HepG2 (cell line): ENCODE results near the gene PPOX. TPM values are rescaled to one million over a fixed set of nuclear protein-coding genes. Genes with fewer than 3 reads are reported as not detected.

Experiments
- ARHGAP35 ChIP-seq: sonication (generic); formaldehyde crosslinking; IDR thresholded peaks from 2 replicates; pipeline ENCODE4 v1.9.0; 2022; ENCODE audit warnings: mild to moderate bottlenecking, inconsistent platforms, moderate library complexity, missing genetic modification reagents, borderline replicate concordance
- CREM ChIP-seq, 2 experiments: sonication (generic) in 1 of 2; formaldehyde crosslinking in 1 of 2; IDR thresholded peaks; 2 replicates each; pipeline versions ENCODE4 v1.4.0 to v1.6.1; 2016 to 2020; ENCODE audit warnings: antibody characterized with exemption in 1 of 2, mild to moderate bottlenecking in 1 of 2, missing genetic modification reagents in 1 of 2
- FOSL2 ChIP-seq: sonication (generic); formaldehyde crosslinking; IDR thresholded peaks from 2 replicates; pipeline ENCODE4 v1.4.0; 2020; ENCODE audit warnings: missing genetic modification reagents
- GATAD2A ChIP-seq: IDR thresholded peaks from 2 replicates; pipeline ENCODE4 v1.6.1; 2016
- HNRNPL ChIP-seq: fragments of 200-400 bp; formaldehyde crosslinking; IDR thresholded peaks from 2 replicates; pipeline ENCODE4 v1.6.1; 2017; ENCODE audit warnings: mild to moderate bottlenecking, low read depth, low read length
- ISX ChIP-seq: sonication (generic); formaldehyde crosslinking; conservative IDR thresholded peaks from 2 replicates; pipeline ENCODE4 v1.5.0; 2020; ENCODE audit warnings: missing genetic modification reagents
- KLF11 ChIP-seq: IDR thresholded peaks from 2 replicates; pipeline ENCODE4 v1.6.1; 2016; ENCODE audit warnings: missing compliant biosample characterization
- NKX3-1 ChIP-seq: sonication (generic); formaldehyde crosslinking; IDR thresholded peaks from 2 replicates; pipeline ENCODE4 v1.5.0; 2020; ENCODE audit warnings: missing genetic modification reagents
- NR2F2 ChIP-seq: IDR thresholded peaks from 2 replicates; pipeline ENCODE4 v1.6.1; 2012; ENCODE audit warnings: low read depth, inconsistent platforms, borderline replicate concordance
- REXO4 ChIP-seq: sonication (generic); formaldehyde crosslinking; IDR thresholded peaks from 2 replicates; pipeline ENCODE4 v1.8.0; 2022; ENCODE audit warnings: missing genetic modification reagents, mild to moderate bottlenecking, borderline replicate concordance
- RFXANK ChIP-seq: IDR thresholded peaks from 2 replicates; pipeline ENCODE4 v1.6.1; 2016
- SMYD3 ChIP-seq: sonication (generic); formaldehyde crosslinking; IDR thresholded peaks from 2 replicates; pipeline ENCODE4 v1.8.1; 2023; ENCODE audit warnings: mild to moderate bottlenecking, missing genetic modification reagents
- TCF12 ChIP-seq, 2 experiments: fragments of 450-650 bp in 1 of 2; sonication (generic) in 1 of 2; formaldehyde crosslinking in 1 of 2; IDR thresholded peaks; 2 replicates each; pipeline versions ENCODE4 v1.6.1 to v1.8.0; 2017 to 2022; ENCODE audit warnings: antibody characterized with exemption in 1 of 2, mild to moderate bottlenecking in 1 of 2, missing genetic modification reagents in 1 of 2, moderate library complexity in 1 of 2
- ZC3H4 ChIP-seq: sonication (generic); formaldehyde crosslinking; IDR thresholded peaks from 2 replicates; pipeline ENCODE4 v1.4.0; 2020; ENCODE audit warnings: missing genetic modification reagents, borderline replicate concordance
- ZNF136 ChIP-seq: sonication (generic); formaldehyde crosslinking; IDR thresholded peaks from 2 replicates; pipeline ENCODE4 v1.8.1; 2022; ENCODE audit warnings: low read depth, mild to moderate bottlenecking, moderate library complexity, missing genetic modification reagents
- ZNF143 ChIP-seq: sonication (generic); formaldehyde crosslinking; IDR thresholded peaks from 2 replicates; pipeline ENCODE4 v1.4.0; 2020; ENCODE audit warnings: missing genetic modification reagents
- ZNF205 ChIP-seq: IDR thresholded peaks from 2 replicates; pipeline ENCODE4 v1.6.1; 2018; ENCODE audit warnings: missing biosample characterization, missing genetic modification reagents
- ZNF24 ChIP-seq: fragments of 450-650 bp; IDR thresholded peaks from 2 replicates; pipeline ENCODE4 v1.6.1; 2017; ENCODE audit warnings: antibody characterized with exemption, mild to moderate bottlenecking
- ZNF256 ChIP-seq: sonication (generic); formaldehyde crosslinking; conservative IDR thresholded peaks from 2 replicates; pipeline ENCODE4 v1.4.0; 2020; ENCODE audit warnings: missing genetic modification reagents
- ZNF333 ChIP-seq: sonication (generic); formaldehyde crosslinking; IDR thresholded peaks from 2 replicates; pipeline ENCODE4 v1.4.0; 2020; ENCODE audit warnings: mild to moderate bottlenecking, missing genetic modification reagents, borderline replicate concordance
- ZNF337 ChIP-seq: sonication (generic); formaldehyde crosslinking; IDR thresholded peaks from 2 replicates; pipeline ENCODE4 v1.5.1; 2020; ENCODE audit warnings: missing genetic modification reagents, low read depth, mild to moderate bottlenecking, borderline replicate concordance
- ZNF616 ChIP-seq: sonication (generic); formaldehyde crosslinking; IDR thresholded peaks from 2 replicates; pipeline ENCODE4 v1.5.0; 2020; ENCODE audit warnings: low read depth, mild to moderate bottlenecking, missing genetic modification reagents
- ZNF720 ChIP-seq: sonication (generic); formaldehyde crosslinking; IDR thresholded peaks from 2 replicates; pipeline ENCODE4 v1.4.0; 2020; ENCODE audit warnings: missing genetic modification reagents
- ZSCAN25 ChIP-seq: sonication (generic); formaldehyde crosslinking; IDR thresholded peaks from 2 replicates; pipeline ENCODE4 v1.8.0; 2022; ENCODE audit warnings: mild to moderate bottlenecking, missing genetic modification reagents
- polyA plus RNA-seq, 8 experiments: library from polyadenylated mRNA; depleted of rRNA in 3 of 8; stranded (reverse) in 7 of 8; unstranded in 1 of 8; fragments of >200 nt; fragmentation: Illumina TruSeq in 4 of 8; extraction: Trizol in 4 of 8; gene quantifications; 2 replicates each; pipeline versions ENCODE4 v1.2.1 to v1.2.3, GENCODE V29; 2011 to 2016; ENCODE audit warnings: low read depth in 4 of 8, missing spikeins in 1 of 8, mixed read lengths in 1 of 8; ENCODE audit not compliant: insufficient read depth in 1 of 8
- total RNA-seq, 5 experiments: library from RNA; depleted of rRNA; stranded (reverse); fragments of >200 nt; fragmentation: Illumina TruSeq; extraction: Trizol; gene quantifications; 2 replicates each; pipeline ENCODE4 v1.2.3, GENCODE V29; 2016; ENCODE audit warnings: low read depth in 1 of 5
- TF ChIP-seq, protein P1 (sequence below): sonication (generic); formaldehyde crosslinking; IDR thresholded peaks from 2 replicates; pipeline ENCODE4 v1.8.0; 2022; ENCODE audit warnings: missing genetic modification reagents, mild to moderate bottlenecking, borderline replicate concordance
- TF ChIP-seq, protein P2 (sequence below): sonication (generic); formaldehyde crosslinking; conservative IDR thresholded peaks from 2 replicates; pipeline ENCODE4 v1.4.0; 2020; ENCODE audit warnings: missing genetic modification reagents
- TF ChIP-seq, protein P3 (sequence below): sonication (generic); formaldehyde crosslinking; IDR thresholded peaks from 2 replicates; pipeline ENCODE4 v1.5.0; 2020; ENCODE audit warnings: missing genetic modification reagents

PPOX gene
- total and polyA plus RNA-seq, 2 of the 13 experiments (the other 11 are each of a cell fraction or from before 2014, with no cell fraction given) = 15.5 to 27.7 TPM

DNA sequence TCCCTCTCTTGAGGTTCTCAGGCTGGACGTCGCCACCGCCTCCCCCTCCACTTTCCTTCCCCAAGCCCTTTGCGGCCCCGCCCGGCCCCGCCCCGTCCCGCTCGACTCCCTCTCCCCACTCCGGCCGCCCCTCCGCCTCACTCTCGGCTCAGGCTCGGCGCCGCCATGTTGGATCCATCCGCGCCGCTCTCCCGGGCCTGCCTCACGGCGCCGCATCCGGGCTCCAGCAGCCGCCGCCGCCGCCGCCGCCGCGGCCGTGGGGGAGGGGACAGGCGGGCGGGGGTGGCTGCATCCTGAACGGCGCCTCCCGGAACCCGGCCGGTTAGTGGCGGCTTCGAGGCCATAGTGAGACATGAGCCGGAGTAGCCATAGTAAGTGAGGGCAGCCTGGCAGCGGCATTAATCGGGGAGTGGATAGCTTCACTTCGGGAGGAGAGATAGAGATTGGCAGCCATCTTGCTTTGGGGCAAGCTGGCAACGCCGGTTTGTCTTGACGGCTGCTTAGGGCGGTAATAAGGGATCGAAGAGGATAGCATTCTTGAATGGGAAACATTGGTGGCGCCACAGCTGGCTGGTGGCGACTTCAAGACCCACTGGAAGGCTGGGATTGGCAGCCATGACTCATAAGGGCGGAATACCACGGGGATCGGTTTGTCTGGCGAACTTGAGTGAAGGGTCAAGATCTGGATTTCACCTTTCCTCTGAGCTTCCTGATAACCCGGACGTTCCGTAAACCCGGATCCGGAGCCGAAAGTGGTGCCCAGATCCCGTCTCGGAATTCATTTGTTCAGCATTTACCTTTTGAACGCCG, 33.6 kb upstream of the PPOX start, which contains the start of gene DEDD (continued):
- TF ChIP-seq, protein P1, sequence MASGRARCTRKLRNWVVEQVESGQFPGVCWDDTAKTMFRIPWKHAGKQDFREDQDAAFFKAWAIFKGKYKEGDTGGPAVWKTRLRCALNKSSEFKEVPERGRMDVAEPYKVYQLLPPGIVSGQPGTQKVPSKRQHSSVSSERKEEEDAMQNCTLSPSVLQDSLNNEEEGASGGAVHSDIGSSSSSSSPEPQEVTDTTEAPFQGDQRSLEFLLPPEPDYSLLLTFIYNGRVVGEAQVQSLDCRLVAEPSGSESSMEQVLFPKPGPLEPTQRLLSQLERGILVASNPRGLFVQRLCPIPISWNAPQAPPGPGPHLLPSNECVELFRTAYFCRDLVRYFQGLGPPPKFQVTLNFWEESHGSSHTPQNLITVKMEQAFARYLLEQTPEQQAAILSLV (CRISPR knock-in tag) = no peak
- TF ChIP-seq, protein P2, sequence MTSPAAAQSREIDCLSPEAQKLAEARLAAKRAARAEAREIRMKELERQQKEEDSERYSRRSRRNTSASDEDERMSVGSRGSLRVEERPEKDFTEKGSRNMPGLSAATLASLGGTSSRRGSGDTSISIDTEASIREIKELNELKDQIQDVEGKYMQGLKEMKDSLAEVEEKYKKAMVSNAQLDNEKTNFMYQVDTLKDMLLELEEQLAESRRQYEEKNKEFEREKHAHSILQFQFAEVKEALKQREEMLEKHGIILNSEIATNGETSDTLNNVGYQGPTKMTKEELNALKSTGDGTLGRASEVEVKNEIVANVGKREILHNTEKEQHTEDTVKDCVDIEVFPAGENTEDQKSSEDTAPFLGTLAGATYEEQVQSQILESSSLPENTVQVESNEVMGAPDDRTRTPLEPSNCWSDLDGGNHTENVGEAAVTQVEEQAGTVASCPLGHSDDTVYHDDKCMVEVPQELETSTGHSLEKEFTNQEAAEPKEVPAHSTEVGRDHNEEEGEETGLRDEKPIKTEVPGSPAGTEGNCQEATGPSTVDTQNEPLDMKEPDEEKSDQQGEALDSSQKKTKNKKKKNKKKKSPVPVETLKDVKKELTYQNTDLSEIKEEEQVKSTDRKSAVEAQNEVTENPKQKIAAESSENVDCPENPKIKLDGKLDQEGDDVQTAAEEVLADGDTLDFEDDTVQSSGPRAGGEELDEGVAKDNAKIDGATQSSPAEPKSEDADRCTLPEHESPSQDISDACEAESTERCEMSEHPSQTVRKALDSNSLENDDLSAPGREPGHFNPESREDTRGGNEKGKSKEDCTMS (CRISPR knock-in tag) = no peak
- no peak for TF ChIP-seq ZNF720 (CRISPR knock-in tag)
- peak; percentile 34; the same call in 1 of the 2 replicates for TF ChIP-seq NR2F2
- TF ChIP-seq ZNF337 (CRISPR knock-in tag) = no peak
- no peak for TF ChIP-seq KLF11
- TF ChIP-seq ZNF333 (CRISPR knock-in tag) = 0 out of 2 replicates have a peak, but pooled peaks have one; percentile 56
- peak; percentile 68 for TF ChIP-seq ZNF143 (CRISPR knock-in tag)
- TF ChIP-seq ISX = no peak
- TF ChIP-seq ZSCAN25 (CRISPR knock-in tag) = no peak; the same call in 1 of the 2 replicates
- TF ChIP-seq ZNF256 (CRISPR knock-in tag) = no peak
- TF ChIP-seq HNRNPL = 0 out of 2 replicates have a peak, but pooled peaks have one; percentile 9
- peak; percentile 79 for TF ChIP-seq ZNF24
- no peak for TF ChIP-seq ZNF136
- no peak for TF ChIP-seq RFXANK (CRISPR knock-in tag)
- no peak for TF ChIP-seq ARHGAP35 (CRISPR knock-in tag)
- TF ChIP-seq, protein P3, sequence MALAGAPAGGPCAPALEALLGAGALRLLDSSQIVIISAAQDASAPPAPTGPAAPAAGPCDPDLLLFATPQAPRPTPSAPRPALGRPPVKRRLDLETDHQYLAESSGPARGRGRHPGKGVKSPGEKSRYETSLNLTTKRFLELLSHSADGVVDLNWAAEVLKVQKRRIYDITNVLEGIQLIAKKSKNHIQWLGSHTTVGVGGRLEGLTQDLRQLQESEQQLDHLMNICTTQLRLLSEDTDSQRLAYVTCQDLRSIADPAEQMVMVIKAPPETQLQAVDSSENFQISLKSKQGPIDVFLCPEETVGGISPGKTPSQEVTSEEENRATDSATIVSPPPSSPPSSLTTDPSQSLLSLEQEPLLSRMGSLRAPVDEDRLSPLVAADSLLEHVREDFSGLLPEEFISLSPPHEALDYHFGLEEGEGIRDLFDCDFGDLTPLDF = 0 out of 2 replicates have a peak, but pooled peaks have one; percentile 21
- TF ChIP-seq NKX3-1 (CRISPR knock-in tag) = no peak; the same call in 1 of the 2 replicates
- TF ChIP-seq TCF12 (IDR thresholded peaks at IDR 0.05) = no peak
- TF ChIP-seq TCF12 (CRISPR knock-in tag; IDR thresholded peaks at IDR 0.05) = 0 out of 2 replicates have a peak, but pooled peaks have one; percentile 25
- TF ChIP-seq ZNF205 (CRISPR knock-in tag) = peak; percentile 49; the same call in 1 of the 2 replicates
- TF ChIP-seq FOSL2 = peak; percentile 84
- peak; percentile 49; the same call in 1 of the 2 replicates for TF ChIP-seq GATAD2A (CRISPR knock-in tag)
- no peak for TF ChIP-seq ZC3H4
- no peak for TF ChIP-seq SMYD3 (CRISPR knock-in tag)
- TF ChIP-seq ZNF616 (CRISPR knock-in tag) = no peak
- TF ChIP-seq REXO4 = no peak
- peak; percentile 79 for TF ChIP-seq CREM (IDR thresholded peaks at IDR 0.05)
- TF ChIP-seq CREM (CRISPR knock-in tag; IDR thresholded peaks at IDR 0.05) = no peak
